K562 (cell line): Measurements from ENCODE around the gene SLC16A1. TPM values are rescaled to one million over a fixed set of nuclear protein-coding genes. Genes with fewer than 3 reads are reported as not detected.

Experiments used
- BCL6 ChIP-seq: fragments of 250-450 bp; sonication (Bioruptor Pico); IDR thresholded peaks from 2 replicates; pipeline ENCODE4 v1.4.0; 2020
- BRF1 ChIP-seq: IDR thresholded peaks from 3 replicates; pipeline ENCODE4 v1.6.1; 2011; ENCODE audit warnings: borderline replicate concordance, mild to moderate bottlenecking; ENCODE audit not compliant: insufficient read length; ENCODE audit errors: extremely low read depth
- C11orf30 ChIP-seq: fragments of 450-650 bp; IDR thresholded peaks from 2 replicates; pipeline ENCODE4 v1.6.1; 2016; ENCODE audit warnings: low read depth, mild to moderate bottlenecking
- CBFA2T2 ChIP-seq: fragments of 450-650 bp; conservative IDR thresholded peaks from 2 replicates; pipeline ENCODE4 v1.6.1; 2017; ENCODE audit warnings: mild to moderate bottlenecking
- E2F8 ChIP-seq: fragments of 450-650 bp; IDR thresholded peaks from 2 replicates; pipeline ENCODE4 v1.7.1; 2018; ENCODE audit warnings: mild to moderate bottlenecking, low read depth; ENCODE audit not compliant: partially characterized antibody
- ERF ChIP-seq: fragments of 450-650 bp; formaldehyde crosslinking; IDR thresholded peaks from 2 replicates; pipeline ENCODE4 v1.4.0; 2020; ENCODE audit warnings: mild to moderate bottlenecking, mixed read lengths
- ETV6 ChIP-seq, 3 experiments: fragments of 150-350 bp in 1 of 3; sonication (generic) in 1 of 3; formaldehyde crosslinking in 1 of 3; IDR thresholded peaks; 2 replicates each; pipeline versions ENCODE4 v1.6.1 to v1.8.0; 2014 to 2022; ENCODE audit warnings: borderline replicate concordance in 2 of 3, low read depth in 2 of 3, antibody characterized with exemption in 1 of 3, low read length in 1 of 3, mild to moderate bottlenecking in 1 of 3, missing genetic modification reagents in 1 of 3
- FOXK1 ChIP-seq: sonication (generic); formaldehyde crosslinking; IDR thresholded peaks from 2 replicates; pipeline ENCODE4 v1.8.0; 2022; ENCODE audit warnings: missing genetic modification reagents, mild to moderate bottlenecking, borderline replicate concordance
- HES1 ChIP-seq: fragments of 450-650 bp; IDR thresholded peaks from 2 replicates; pipeline ENCODE4 v1.6.1; 2016; ENCODE audit warnings: low read depth, mild to moderate bottlenecking, moderate library complexity
- HEY1 ChIP-seq: fragments of 250-450 bp; sonication (Bioruptor Pico); IDR thresholded peaks from 2 replicates; pipeline ENCODE4 v1.5.0; 2020; ENCODE audit warnings: mild to moderate bottlenecking, moderate library complexity, borderline replicate concordance
- LCOR ChIP-seq: sonication (generic); formaldehyde crosslinking; IDR thresholded peaks from 2 replicates; pipeline ENCODE4 v1.8.0; 2022; ENCODE audit warnings: mild to moderate bottlenecking, missing genetic modification reagents
- MLLT1 ChIP-seq, 2 experiments: fragments of 450-650 bp; IDR thresholded peaks; 2 replicates each; pipeline ENCODE4 v1.6.1; 2016
- SREBF2 ChIP-seq: sonication (generic); formaldehyde crosslinking; IDR thresholded peaks from 2 replicates; pipeline ENCODE4 v1.4.0; 2020; ENCODE audit warnings: mild to moderate bottlenecking, missing genetic modification reagents
- TCFL5 ChIP-seq: fragments of 250-450 bp; sonication (Bioruptor Pico); conservative IDR thresholded peaks from 2 replicates; pipeline ENCODE4 v1.6.1; 2021; ENCODE audit warnings: mild to moderate bottlenecking, moderate library complexity, matching md5 sums
- ZMIZ1 ChIP-seq, 2 experiments: fragments of 150-350 bp in 1 of 2; IDR thresholded peaks; 2 replicates each; pipeline ENCODE4 v1.6.1; 2012 to 2016; ENCODE audit warnings: low read depth in 2 of 2, low read length in 2 of 2, mild to moderate bottlenecking in 1 of 2, moderate library complexity in 1 of 2
- ZNF121 ChIP-seq: sonication (generic); formaldehyde crosslinking; conservative IDR thresholded peaks from 2 replicates; pipeline ENCODE4 v1.8.0; 2022; ENCODE audit warnings: missing genetic modification reagents
- ZNF395 ChIP-seq: fragments of 200-800 bp; sonication (Bioruptor generic); IDR thresholded peaks from 2 replicates; pipeline ENCODE4 v1.6.1; 2017; ENCODE audit warnings: missing genetic modification characterization, missing compliant biosample characterization
- polyA plus RNA-seq, 8 experiments: library from polyadenylated mRNA; depleted of rRNA in 4 of 8; stranded (reverse) in 5 of 8; unstranded in 3 of 8; fragments of >200 nt; fragmentation: Nextera tagmentation in 2 of 8; fragmentation: Illumina TruSeq in 1 of 8; extraction: Ambion mirVana in 2 of 8; extraction: Trizol in 1 of 8; gene quantifications; 2 replicates each; pipeline versions ENCODE4 v1.2.1 to v1.2.3, GENCODE V29; 2011 to 2014; ENCODE audit warnings: inconsistent platforms in 1 of 8, missing spikeins in 1 of 8
- total RNA-seq, 7 experiments: library from RNA; depleted of rRNA in 6 of 7; stranded (reverse); fragments of >200 nt in 6 of 7; fragmentation: Illumina TruSeq in 2 of 7; extraction: Trizol in 2 of 7; gene quantifications; 2 replicates each; pipeline versions ENCODE4 v1.2.1 to v1.2.3, GENCODE V29; 2011 to 2021; ENCODE audit warnings: low replicate concordance in 1 of 7

Gene SLC16A1
- total and polyA plus RNA-seq, 9 of the 15 experiments (the other 6 are each of a cell fraction or from before 2014, with no cell fraction given) = 73.1 to 244 (median 117) TPM

- no peak for TF ChIP-seq FOXK1 (CRISPR knock-in tag)
- TF ChIP-seq ZNF395 (CRISPR knock-in tag) = peak; percentile 77; the same call in 1 of the 2 replicates
- no peak for TF ChIP-seq BCL6 (CRISPR knock-in tag)
- TF ChIP-seq BRF1 = no peak
- no peak for TF ChIP-seq ETV6 (IDR thresholded peaks at IDR 0.05; ENCODE audit: borderline replicate concordance in 1 of 2, low read depth in 2 of 2, low read length in 1 of 2)
- no peak for TF ChIP-seq ETV6 (CRISPR knock-in tag; IDR thresholded peaks at IDR 0.05; ENCODE audit: borderline replicate concordance)
- TF ChIP-seq ZNF121 (CRISPR knock-in tag) = no peak
- peak; percentile 38; the same call in 1 of the 2 replicates for TF ChIP-seq HES1
- no peak for TF ChIP-seq HEY1
- no peak for TF ChIP-seq ERF (CRISPR knock-in tag)
- peak; percentile 22 to 65; a peak in 3 of 4 replicates for TF ChIP-seq MLLT1 (IDR thresholded peaks at IDR 0.05)
- TF ChIP-seq ZMIZ1 (IDR thresholded peaks at IDR 0.05; ENCODE audit: low read depth in 2 of 2, low read length in 2 of 2) = peak in 1 of 2 experiments; percentile 43; a peak in 1 of 4 replicates
- no peak for TF ChIP-seq LCOR (CRISPR knock-in tag)
- no peak for TF ChIP-seq SREBF2 (CRISPR knock-in tag)
- peak; percentile 97 for TF ChIP-seq C11orf30
- TF ChIP-seq TCFL5 (CRISPR knock-in tag) = no peak
- TF ChIP-seq E2F8 = peak; percentile 49
- peak; percentile 45; the same call in 1 of the 2 replicates for TF ChIP-seq CBFA2T2
Measured at GRCh38 chr1:112935461-112936111, 20.4 kb downstream of the SLC16A1 start (continued).
